Endothelial cell of umbilical vein (primary cell): ENCODE results near the gene CUL5. TPM values are rescaled to one million over a fixed set of nuclear protein-coding genes. Genes with fewer than 3 reads are reported as not detected.

Experiments used
- BruUV-seq: library from RNA; stranded (reverse); fragments of 400-500 nt; replicated peaks from 2 replicates; lab custom pipeline; 2021; lab: Mats Ljungman, UMichigan
- CTCF ChIA-PET: fragments of 300-600, 350-600 bp; sonication (Branson Sonifier 250); formaldehyde crosslinking; loops from one replicate; lab custom pipeline; 2021; ENCODE audit warnings: antibody characterized with exemption, inconsistent platforms; lab: Charles Lee
- POLR2A ChIA-PET: fragments of 300-600, 350-600 bp; sonication (Branson Sonifier 250); formaldehyde crosslinking; loops from one replicate; lab custom pipeline; 2021; ENCODE audit warnings: antibody characterized with exemption, inconsistent platforms; lab: Charles Lee
- DNase-seq: peaks from one replicate; pipeline ENCODE4 v3.0.0-alpha.2; 2011; ENCODE audit warnings: low read depth, low spot score
- FAIRE-seq: peaks from 2 replicates; lab custom pipeline; 2011; peaks lifted over from hg19 to GRCh38; lab: Jason Lieb, UNC
- H2AFZ ChIP-seq: 2 replicates; pipeline ENCODE4 v1.6.0; 2012; ENCODE audit warnings: low read depth, low read length, control low read depth, inconsistent platforms
- H3K27ac ChIP-seq: 2 replicates; pipeline ENCODE4 v1.5.1; 2011; ENCODE audit warnings: low read depth, mild to moderate bottlenecking, control low read depth, low read length, moderate library complexity; ENCODE audit not compliant: insufficient read depth
- H3K27me3 ChIP-seq, 2 experiments: 2 replicates each; pipeline versions ENCODE4 v1.6.0 to v1.6.1; 2011; ENCODE audit warnings: low read length in 2 of 2, mixed read lengths in 1 of 2; ENCODE audit not compliant: control insufficient read depth in 2 of 2, insufficient read depth in 2 of 2
- H3K36me3 ChIP-seq, 2 experiments: 2 replicates in 1 of 2; 3 replicates in 1 of 2; pipeline ENCODE4 v1.5.1; 2011; ENCODE audit warnings: low read length in 2 of 2, mild to moderate bottlenecking in 1 of 2, moderate library complexity in 1 of 2; ENCODE audit not compliant: control insufficient read depth in 2 of 2, insufficient read depth in 2 of 2; ENCODE audit errors: extremely low read depth in 1 of 2
- H3K4me1 ChIP-seq: 3 replicates; pipeline ENCODE4 v1.5.1; 2011; ENCODE audit warnings: mild to moderate bottlenecking, low read length; ENCODE audit not compliant: control insufficient read depth, insufficient read depth; ENCODE audit errors: extremely low read depth
- H3K4me2 ChIP-seq: 2 replicates; pipeline ENCODE4 v1.6.1; 2011; ENCODE audit warnings: low read length, control low read depth, mixed read lengths; ENCODE audit not compliant: insufficient read depth
- H3K4me3 ChIP-seq, 3 experiments: fragments of 200-600 bp in 1 of 3; sonication (generic), shearing (Covaris generic) in 1 of 3; replicated peaks in 1 of 3; 2 replicates each; pipeline ENCODE4 v1.5.1; 2011 to 2016; ENCODE audit warnings: control low read depth in 3 of 3, low read length in 3 of 3, mild to moderate bottlenecking in 2 of 3, inconsistent platforms in 1 of 3, low read depth in 1 of 3, moderate library complexity in 1 of 3; ENCODE audit not compliant: insufficient read depth in 1 of 3
- H3K79me2 ChIP-seq: 2 replicates; pipeline ENCODE4 v1.6.0; 2012; ENCODE audit warnings: low read length, inconsistent platforms; ENCODE audit not compliant: control insufficient read depth, insufficient read depth
- H3K9ac ChIP-seq: replicated peaks from 2 replicates; pipeline ENCODE3; 2011; ENCODE audit warnings: low read length, control low read depth; ENCODE audit not compliant: insufficient read depth; ENCODE audit errors: extremely low read depth
- H3K9me1 ChIP-seq: replicated peaks from 3 replicates; pipeline ENCODE4 v1.6.0; 2011; ENCODE audit warnings: mild to moderate bottlenecking, low read length; ENCODE audit not compliant: control insufficient read depth, insufficient read depth; ENCODE audit errors: extremely low read depth
- H3K9me3 ChIP-seq: replicated peaks from 2 replicates; pipeline ENCODE4 v1.5.1; 2012; ENCODE audit warnings: low read length, inconsistent platforms; ENCODE audit not compliant: control insufficient read depth, insufficient read depth
- H4K20me1 ChIP-seq: replicated peaks from 2 replicates; pipeline ENCODE3; 2011; ENCODE audit warnings: mild to moderate bottlenecking, low read length; ENCODE audit not compliant: control insufficient read depth, insufficient read depth; ENCODE audit errors: extremely low read depth
- CTCF ChIP-seq, 2 donors: IDR thresholded peaks; 1 replicate in 1 of 2; 2 replicates in 1 of 2; pipeline ENCODE4 v1.5.1; 2011; ENCODE audit warnings: low read length in 2 of 2, mild to moderate bottlenecking in 2 of 2, moderate library complexity in 2 of 2, control low read depth in 1 of 2, inconsistent platforms in 1 of 2, low read depth in 1 of 2; ENCODE audit not compliant: insufficient read depth in 1 of 2; ENCODE audit errors: extremely low read depth in 1 of 2
- EZH2 ChIP-seq: IDR thresholded peaks from 2 replicates; pipeline ENCODE4 v1.6.1; 2012; ENCODE audit warnings: borderline replicate concordance, low read depth, mild to moderate bottlenecking, moderate library complexity, low read length, inconsistent platforms; ENCODE audit not compliant: severe bottlenecking
- FOS ChIP-seq: IDR thresholded peaks from 2 replicates; pipeline ENCODE4 v1.6.1; 2011; ENCODE audit warnings: mild to moderate bottlenecking, low read length, moderate library complexity, borderline replicate concordance; ENCODE audit not compliant: insufficient read depth
- GATA2 ChIP-seq: IDR thresholded peaks from 2 replicates; pipeline ENCODE4 v1.7.0; 2011; ENCODE audit warnings: low read depth, mild to moderate bottlenecking, moderate library complexity, mixed read lengths, low read length; ENCODE audit not compliant: insufficient read length, insufficient read depth
- JUN ChIP-seq: IDR thresholded peaks from 2 replicates; pipeline ENCODE4 v1.6.1; 2011; ENCODE audit warnings: borderline replicate concordance, low read depth; ENCODE audit not compliant: insufficient read length, insufficient read depth
- MYC ChIP-seq: IDR thresholded peaks from one replicate; pipeline ENCODE4 v1.6.1; 2011; ENCODE audit warnings: mild to moderate bottlenecking, low read depth, low read length
- POLR2A ChIP-seq: IDR thresholded peaks from 2 replicates; pipeline ENCODE4 v1.6.1; 2012; ENCODE audit warnings: low read depth, mild to moderate bottlenecking, control low read depth, low read length
- POLR2AphosphoS5 ChIP-seq: IDR thresholded peaks from 2 replicates; pipeline ENCODE4 v1.6.1; 2012; ENCODE audit warnings: low read depth, mild to moderate bottlenecking, control low read depth, low read length, moderate library complexity; ENCODE audit not compliant: insufficient read depth
- dilution Hi-C: fragments of 300-500 bp; cut with MboI; formaldehyde crosslinking; loops from one replicate; pipeline ENCODE4 v1.15.0; 2019; ENCODE audit warnings: low sequenced_read_pairs; ENCODE audit not compliant: extremely low pct_ligation_motif_present
- intact Hi-C: fragments of 100-400 bp; cut with micrococcal nuclease; formaldehyde crosslinking; loops from one replicate; pipeline ENCODE4 v1.10.0; 2022
- polyA plus RNA-seq, 4 experiments: library from polyadenylated mRNA; depleted of rRNA in 3 of 4; stranded (reverse) in 3 of 4; unstranded in 1 of 4; fragments of >200 nt; gene quantifications; 2 replicates each; pipeline versions ENCODE4 v1.2.1 to v1.2.3, GENCODE V29; 2011 to 2012; ENCODE audit warnings: missing spikeins in 1 of 4
- total RNA-seq: library from RNA; stranded (reverse); gene quantifications from 2 replicates; pipeline ENCODE4 v1.2.3, GENCODE V29; 2021
- TF ChIP-seq, protein P1 (sequence below): IDR thresholded peaks from 2 replicates; pipeline ENCODE4 v1.6.1; 2011; ENCODE audit not compliant: insufficient read depth, insufficient read length

CUL5 gene
- total and polyA plus RNA-seq, 2 donors (not counting 3 experiments of a cell fraction or from before 2014, with no cell fraction given), result 9.9 to 36.6 TPM

- dilution Hi-C loops, result no loop called here
- FAIRE-seq, result no peak
- CTCF ChIA-PET, result interaction anchor here (1.0 to 1.3 kb wide), 2 partner anchors 10 to 94 kb away, joined by 3 to 4 read pairs; no protein-coding TSS in a partner anchor
Measured at GRCh38 chr11:108093128-108093904, 84.6 kb downstream of the CUL5 start.

More at GRCh38 chr11:108093128-108093904, 84.6 kb downstream of the CUL5 start:
- POLR2A ChIA-PET, result no interaction called here
- peaks cover 4% of the 10 kb centered on the region for H3K4me1 ChIP-seq
- no peaks in the 10 kb centered on the region for H3K27me3 ChIP-seq
- peaks cover 8 to 9% of the 10 kb centered on the region in 2 experiments for H3K36me3 ChIP-seq
- no peaks in the 10 kb centered on the region for H3K9me3 ChIP-seq
- no peak overlapping the region for H3K4me2 ChIP-seq
- no TSS peak for BruUV-seq
- no peak overlapping the region for H2AFZ ChIP-seq
- intact Hi-C loops, result no loop called here
- no peak overlapping the region for H3K27ac ChIP-seq
- no peaks in the 10 kb centered on the region for H4K20me1 ChIP-seq
- H3K4me3 ChIP-seq, result no peak overlapping the region
- no peaks in the 10 kb centered on the region for H3K9me1 ChIP-seq
- H3K9ac ChIP-seq, result no peak overlapping the region
- no peak for TF ChIP-seq MYC
- TF ChIP-seq FOS, result no peak
- TF ChIP-seq GATA2, result no peak
- TF ChIP-seq, protein P1, sequence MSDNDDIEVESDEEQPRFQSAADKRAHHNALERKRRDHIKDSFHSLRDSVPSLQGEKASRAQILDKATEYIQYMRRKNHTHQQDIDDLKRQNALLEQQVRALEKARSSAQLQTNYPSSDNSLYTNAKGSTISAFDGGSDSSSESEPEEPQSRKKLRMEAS, result no peak
- no peak for TF ChIP-seq JUN
- TF ChIP-seq EZH2, result no peak
- TF ChIP-seq POLR2A, result no peak
- TF ChIP-seq POLR2AphosphoS5, result no peak
- no peak for TF ChIP-seq CTCF (IDR thresholded peaks at IDR 0.05; ENCODE audit: extremely low read depth in 1 of 2, insufficient read depth in 1 of 2, low read depth in 1 of 2, low read length in 2 of 2)
- no peaks in the 10 kb centered on the region for H3K79me2 ChIP-seq
- DNase-seq, result no peak
